PC-9 (cell line): Measurements from ENCODE around the gene BEND3. TPM values are rescaled to one million over a fixed set of nuclear protein-coding genes. Genes with fewer than 3 reads are reported as not detected.

Experiments
- BruUV-seq: library from RNA; stranded (reverse); fragments of 400-500 nt; replicated peaks from 2 replicates; lab custom pipeline; 2021; lab: Mats Ljungman, UMichigan
- CTCF ChIA-PET: fragments of 300-600 bp; sonication (Branson Sonifier 250); formaldehyde crosslinking; loops from one replicate; lab custom pipeline; 2022; ENCODE audit warnings: antibody characterized with exemption; lab: Charles Lee
- POLR2A ChIA-PET: fragments of 300-600 bp; sonication (Branson Sonifier 250); formaldehyde crosslinking; loops from one replicate; lab custom pipeline; 2022; ENCODE audit warnings: antibody characterized with exemption; ENCODE audit not compliant: unreplicated experiment; lab: Charles Lee
- DNase-seq, 2 experiments: peaks; one replicate each; pipeline versions ENCODE4 v3.0.0 to v3.0.0-alpha.2; 2015 to 2022; ENCODE audit warnings: mixed read lengths in 1 of 2
- H2AFZ ChIP-seq: fragments of 200-600 bp; sonication (generic); 2 replicates; pipeline ENCODE4 v1.8.1; 2017; ENCODE audit warnings: antibody characterized with exemption
- H3F3A ChIP-seq: fragments of 200-600 bp; sonication (generic); 2 replicates; pipeline ENCODE4 v1.8.1; 2017; ENCODE audit warnings: antibody characterized with exemption, mild to moderate bottlenecking, low read depth; ENCODE audit not compliant: insufficient read depth
- H3K27ac ChIP-seq: fragments of 200-600 bp; sonication (generic); 2 replicates; pipeline ENCODE4 v1.6.1; 2016; ENCODE audit warnings: mixed run types
- H3K27me3 ChIP-seq: fragments of 200-600 bp; sonication (generic); 2 replicates; pipeline ENCODE4 v1.6.1; 2016; ENCODE audit warnings: low read depth, mixed run types; ENCODE audit not compliant: insufficient read depth
- H3K36me3 ChIP-seq: fragments of 200-600 bp; sonication (generic); 2 replicates; pipeline ENCODE4 v1.6.1; 2016; ENCODE audit warnings: low read depth, mixed run types
- H3K4me1 ChIP-seq: fragments of 200-600 bp; sonication (generic); replicated peaks from 2 replicates; pipeline ENCODE4 v1.6.1; 2016; ENCODE audit warnings: mixed run types; ENCODE audit not compliant: insufficient read depth
- H3K4me2 ChIP-seq: fragments of 200-600 bp; sonication (generic); 2 replicates; pipeline ENCODE4 v1.6.1; 2017; ENCODE audit warnings: mixed run types
- H3K4me3 ChIP-seq: fragments of 200-600 bp; sonication (generic); 2 replicates; pipeline ENCODE4 v1.6.1; 2016; ENCODE audit warnings: mixed run types
- H3K79me2 ChIP-seq: fragments of 200-600 bp; sonication (generic); 2 replicates; pipeline ENCODE4 v1.6.1; 2017; ENCODE audit warnings: low read depth, mixed run types
- H3K9me2 ChIP-seq: fragments of 200-600 bp; sonication (generic); 2 replicates; pipeline ENCODE4 v1.8.1; 2017; ENCODE audit warnings: mild to moderate bottlenecking; ENCODE audit not compliant: insufficient read depth
- H3K9me3 ChIP-seq: fragments of 200-600 bp; sonication (generic); 2 replicates; pipeline ENCODE4 v1.8.1; 2016; ENCODE audit warnings: low read depth; ENCODE audit not compliant: insufficient read depth
- H4K20me1 ChIP-seq: fragments of 200-600 bp; sonication (generic); 2 replicates; pipeline ENCODE4 v1.8.1; 2017; ENCODE audit not compliant: insufficient read depth
- EZH2 ChIP-seq: fragments of 200-600 bp; sonication (generic); IDR thresholded peaks from 2 replicates; pipeline ENCODE4 v1.8.0; 2017; ENCODE audit warnings: antibody characterized with exemption, low read depth
- intact Hi-C: fragments of 100-400 bp; cut with micrococcal nuclease; formaldehyde crosslinking; loops from one replicate; pipeline ENCODE4 v1.10.0; 2022; ENCODE audit not compliant: unreplicated experiment
- total RNA-seq: library from RNA; stranded (reverse); gene quantifications from 2 replicates; pipeline ENCODE4 v1.2.3, GENCODE V29; 2021
- TF ChIP-seq, protein P1 (sequence below): fragments of 200-600 bp; sonication (generic); conservative IDR thresholded peaks from 2 replicates; pipeline ENCODE4 v1.6.1; 2017; ENCODE audit warnings: mixed run types, antibody characterized with exemption, mild to moderate bottlenecking, moderate library complexity

The BEND3 gene
- total RNA-seq, 1 experiment from 2014 or later: 3.4 TPM

DNA sequence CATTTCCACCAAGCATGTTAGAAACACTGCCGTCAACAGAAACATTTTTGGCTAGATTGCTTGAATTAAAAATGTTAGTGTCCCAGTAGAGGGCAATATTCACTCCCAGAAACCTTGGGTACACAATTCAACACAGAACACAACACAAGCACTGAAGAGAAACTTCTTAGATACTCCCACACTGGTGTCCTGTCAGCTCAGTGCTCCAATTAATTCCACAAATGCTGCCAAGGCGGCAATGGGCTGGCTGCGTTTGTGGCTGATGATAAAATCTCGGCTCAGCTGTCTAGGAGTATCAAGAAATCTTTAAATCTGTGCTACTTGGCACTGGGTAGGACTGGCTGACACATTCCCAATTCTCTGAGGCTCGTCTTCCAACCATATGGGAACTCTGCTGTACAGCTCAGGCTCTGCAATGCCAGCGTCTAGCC is 39.3 kb downstream of the BEND3 start:
- Histone ChIP-seq H3K4me1 (no peaks in the 10 kb centered on the region), H3K27me3 (no peaks in the 10 kb centered on the region), H3K27ac (no peak overlapping the region), H3K4me2 (no peak overlapping the region), H3K36me3 (no peaks in the 10 kb centered on the region), H3K4me3 (no peak overlapping the region), H3F3A (no peaks in the 10 kb centered on the region), H2AFZ (no peak overlapping the region), H3K9me2 (no peaks in the 10 kb centered on the region), H3K9me3 (no peaks in the 10 kb centered on the region), H3K79me2 (no peaks in the 10 kb centered on the region), H4K20me1 (no peaks in the 10 kb centered on the region)
- intact Hi-C loops: no loop called here
- no TSS peak for BruUV-seq
- ChIA-PET CTCF (no interaction called here), POLR2A (no interaction called here)
- TF ChIP-seq, protein P1, sequence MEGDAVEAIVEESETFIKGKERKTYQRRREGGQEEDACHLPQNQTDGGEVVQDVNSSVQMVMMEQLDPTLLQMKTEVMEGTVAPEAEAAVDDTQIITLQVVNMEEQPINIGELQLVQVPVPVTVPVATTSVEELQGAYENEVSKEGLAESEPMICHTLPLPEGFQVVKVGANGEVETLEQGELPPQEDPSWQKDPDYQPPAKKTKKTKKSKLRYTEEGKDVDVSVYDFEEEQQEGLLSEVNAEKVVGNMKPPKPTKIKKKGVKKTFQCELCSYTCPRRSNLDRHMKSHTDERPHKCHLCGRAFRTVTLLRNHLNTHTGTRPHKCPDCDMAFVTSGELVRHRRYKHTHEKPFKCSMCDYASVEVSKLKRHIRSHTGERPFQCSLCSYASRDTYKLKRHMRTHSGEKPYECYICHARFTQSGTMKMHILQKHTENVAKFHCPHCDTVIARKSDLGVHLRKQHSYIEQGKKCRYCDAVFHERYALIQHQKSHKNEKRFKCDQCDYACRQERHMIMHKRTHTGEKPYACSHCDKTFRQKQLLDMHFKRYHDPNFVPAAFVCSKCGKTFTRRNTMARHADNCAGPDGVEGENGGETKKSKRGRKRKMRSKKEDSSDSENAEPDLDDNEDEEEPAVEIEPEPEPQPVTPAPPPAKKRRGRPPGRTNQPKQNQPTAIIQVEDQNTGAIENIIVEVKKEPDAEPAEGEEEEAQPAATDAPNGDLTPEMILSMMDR: no peak
- no peak for TF ChIP-seq EZH2
- DNase-seq: no peak

DNA sequence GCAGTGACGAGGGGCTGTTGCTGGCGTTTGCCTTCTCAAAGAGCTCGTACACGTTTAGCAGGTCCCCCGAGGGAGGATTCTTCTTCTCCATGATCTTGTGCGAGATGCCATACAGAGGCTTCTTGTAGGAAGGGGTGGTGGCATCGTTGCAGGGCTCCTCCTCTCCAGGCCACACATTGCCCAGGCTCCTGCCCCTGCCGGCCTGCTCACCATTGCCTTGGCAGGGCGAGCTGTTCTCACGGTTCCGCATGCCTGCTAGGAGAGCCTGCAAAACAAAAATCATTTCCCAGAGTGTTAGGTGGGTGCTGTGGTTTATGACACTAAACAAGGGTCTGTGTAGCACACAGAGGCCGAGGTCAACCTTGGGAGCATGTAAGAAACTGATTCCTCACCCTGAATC is 44.6 kb downstream of the BEND3 start:
- Histone ChIP-seq H3K9me3 (no peaks in the 10 kb centered on the region), H3K79me2 (no peaks in the 10 kb centered on the region), H3F3A (no peaks in the 10 kb centered on the region), H3K9me2 (no peaks in the 10 kb centered on the region), H3K36me3 (no peaks in the 10 kb centered on the region), H2AFZ (no peak overlapping the region), H4K20me1 (no peaks in the 10 kb centered on the region), H3K4me2 (no peak overlapping the region), H3K27me3 (no peaks in the 10 kb centered on the region), H3K4me3 (no peak overlapping the region), H3K4me1 (no peaks in the 10 kb centered on the region), H3K27ac (no peak overlapping the region)
- CTCF ChIA-PET: no interaction called here
- POLR2A ChIA-PET: no interaction called here
- DNase-seq: no peak
- TF ChIP-seq EZH2: no peak
- TF ChIP-seq, protein P1: no peak
- intact Hi-C loops: no loop called here
- no TSS peak for BruUV-seq

DNA sequence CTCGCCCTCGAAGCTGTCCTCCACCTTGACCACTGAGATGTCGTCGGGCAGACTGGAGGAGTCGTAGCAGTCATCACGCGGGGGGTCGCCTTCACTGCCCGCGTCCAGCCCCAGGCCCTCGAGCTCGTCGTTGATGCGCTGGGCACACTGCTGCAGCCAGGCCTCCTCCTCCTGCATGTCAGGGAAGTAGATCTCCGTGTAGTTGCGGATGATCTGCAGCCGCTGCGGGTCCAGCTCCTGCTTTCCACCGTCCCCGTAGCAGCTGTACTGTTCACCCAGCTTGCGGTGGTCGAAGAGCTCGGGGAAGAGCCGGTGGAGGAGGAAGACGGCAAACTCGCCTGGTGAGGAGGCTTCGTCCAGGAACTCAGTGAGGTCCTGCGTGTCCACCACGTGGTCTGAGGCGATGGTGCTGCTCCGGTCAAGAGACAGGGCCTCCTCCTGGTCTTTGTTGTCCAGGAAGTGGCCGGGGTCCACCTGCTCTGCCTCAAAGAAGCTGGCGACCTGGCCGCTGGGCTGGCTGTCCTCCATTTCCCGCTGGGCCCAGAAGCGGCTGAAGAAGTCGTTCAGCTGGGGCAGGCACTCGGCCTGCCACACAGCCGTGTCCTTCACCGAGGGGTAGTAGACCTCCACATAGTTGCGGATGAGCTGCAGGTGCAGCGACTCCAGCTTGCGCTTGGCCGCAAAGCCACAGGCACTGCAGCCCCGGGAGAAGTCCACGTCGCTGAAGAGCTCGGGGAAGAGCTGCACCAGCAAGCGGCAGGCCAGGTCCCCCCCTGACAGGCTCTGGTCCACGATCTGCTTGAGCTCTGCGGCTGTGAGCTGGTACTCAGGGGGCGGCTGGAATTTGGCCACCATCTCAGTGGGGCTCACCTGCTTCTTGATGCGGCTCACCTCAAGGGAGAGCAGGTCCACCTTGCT is 45.4 kb downstream of the BEND3 start:
- CTCF ChIA-PET: no interaction called here
- Histone ChIP-seq H3K4me1 (peaks cover 4% of the 10 kb centered on the region), H2AFZ (no peak overlapping the region), H3K4me2 (no peak overlapping the region), H4K20me1 (no peaks in the 10 kb centered on the region), H3K9me2 (no peaks in the 10 kb centered on the region), H3K36me3 (no peaks in the 10 kb centered on the region), H3K4me3 (no peak overlapping the region), H3K27ac (no peak overlapping the region), H3K79me2 (no peaks in the 10 kb centered on the region), H3F3A (no peaks in the 10 kb centered on the region), H3K9me3 (no peaks in the 10 kb centered on the region), H3K27me3 (no peaks in the 10 kb centered on the region)
- no peak for TF ChIP-seq EZH2
- TF ChIP-seq, protein P1: no peak
- POLR2A ChIA-PET: no interaction called here
- intact Hi-C loops: no loop called here
- BruUV-seq: no TSS peak
- DNase-seq: no peak
